ENCODE measurements around the gene CTSC. TPM values are rescaled to one million over a fixed set of nuclear protein-coding genes. Genes with fewer than 3 reads are reported as not detected.
"Not testable (repeated sequence)": the region's sequence is repeated elsewhere in the genome, so short reads cannot be mapped to it uniquely, and the experiment has no call there.

CTSC gene
- total RNA-seq, 1 experiment from 2014 or later: 348 TPM

- DNase-seq (ENCODE audit: low spot score): no peak
Observed at GRCh38 chr11:88282747-88283515, 54.6 kb downstream of the CTSC start.

- no peak for DNase-seq (ENCODE audit: low spot score)
Observed at GRCh38 chr11:88281317-88281712, 56.2 kb downstream of the CTSC start.

GRCh38 chr11:88280673-88281316 is 56.7 kb downstream of the CTSC start:
- DNase-seq (ENCODE audit: low spot score): no peak

GRCh38 chr11:88277349-88277915 is 60.1 kb downstream of the CTSC start:
- DNase-seq (ENCODE audit: low spot score): no peak

- no peak for DNase-seq (ENCODE audit: low spot score)
Observed at GRCh38 chr11:88275636-88276035, 61.9 kb downstream of the CTSC start.

GRCh38 chr11:88266919-88267318 is 70.6 kb downstream of the CTSC start:
- no peak for DNase-seq (ENCODE audit: low spot score)

GRCh38 chr11:88266157-88266556 is 71.4 kb downstream of the CTSC start:
- no peak for DNase-seq (ENCODE audit: low spot score)

- no peak for DNase-seq (ENCODE audit: low spot score)
Observed at GRCh38 chr11:88259431-88259830, 78.1 kb downstream of the CTSC start.

- no peak for DNase-seq (ENCODE audit: low spot score)
Observed at GRCh38 chr11:88252208-88252607, 85.3 kb downstream of the CTSC start.

GRCh38 chr11:88250566-88251242 is 86.8 kb downstream of the CTSC start:
- no peak for DNase-seq (ENCODE audit: low spot score)

GRCh38 chr11:88249706-88250105 is 87.8 kb downstream of the CTSC start:
- no peak for DNase-seq (ENCODE audit: low spot score)

- DNase-seq (ENCODE audit: low spot score): no peak
Observed at GRCh38 chr11:88246696-88247095, 90.8 kb downstream of the CTSC start.

- not testable (repeated sequence) for DNase-seq (ENCODE audit: low spot score)
Observed at GRCh38 chr11:88245576-88245975, 92.0 kb downstream of the CTSC start.

Other genes with a start within 250 kb of the CTSC start
- gene RAB38, start 162.3 kb downstream of the CTSC start, total RNA-seq (2014; rRNA removed; shearing (Covaris generic)): 1.6 and 2.2 TPM in 2 replicates